GM12864 (cell line): ENCODE measurements around the gene STK16.

Experiments used
- DNase-seq: peaks from one replicate; pipeline ENCODE4 v3.0.0-alpha.2; 2011; ENCODE audit warnings: low read depth
- H3K4me3 ChIP-seq: 2 replicates; pipeline ENCODE4 v1.5.1; 2011; ENCODE audit warnings: mild to moderate bottlenecking, low read depth, low read length, control low read depth
- CTCF ChIP-seq: IDR thresholded peaks from 2 replicates; pipeline ENCODE4 v1.5.1; 2011; ENCODE audit warnings: low read depth, mild to moderate bottlenecking, moderate library complexity, low read length, control low read depth, inconsistent platforms; ENCODE audit errors: missing control alignments

STK16 gene

GRCh38 chr2:219266232-219266631, 21.0 kb downstream of the STK16 start:
- H3K4me3 ChIP-seq: no peak overlapping the region
- no peak for TF ChIP-seq CTCF

DNA sequence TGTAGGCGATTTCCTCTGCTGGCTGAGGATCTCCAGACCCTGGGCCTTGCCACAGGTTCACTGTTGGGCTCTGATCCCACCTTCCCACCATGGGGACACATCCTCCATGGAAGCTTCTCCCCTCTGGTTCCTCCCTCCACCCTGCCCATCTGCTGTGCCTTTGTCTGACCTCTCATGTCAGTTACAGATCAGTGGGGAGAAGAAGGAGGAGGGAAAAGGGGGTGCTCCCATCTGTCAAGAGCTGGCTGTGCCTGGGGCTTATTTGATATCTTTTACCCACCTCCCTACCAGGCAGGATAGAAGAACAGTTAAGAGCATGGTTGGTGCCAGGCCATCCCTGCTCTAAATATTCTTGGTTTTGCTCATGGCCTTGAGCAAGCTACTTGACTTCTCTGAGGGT, 21.6 kb downstream of the STK16 start:
- H3K4me3 ChIP-seq: no peak overlapping the region
- DNase-seq: no peak
- no peak for TF ChIP-seq CTCF

More at GRCh38 chr2:219266232-219266631, 21.0 kb downstream of the STK16 start:
- no peak for DNase-seq

DNA sequence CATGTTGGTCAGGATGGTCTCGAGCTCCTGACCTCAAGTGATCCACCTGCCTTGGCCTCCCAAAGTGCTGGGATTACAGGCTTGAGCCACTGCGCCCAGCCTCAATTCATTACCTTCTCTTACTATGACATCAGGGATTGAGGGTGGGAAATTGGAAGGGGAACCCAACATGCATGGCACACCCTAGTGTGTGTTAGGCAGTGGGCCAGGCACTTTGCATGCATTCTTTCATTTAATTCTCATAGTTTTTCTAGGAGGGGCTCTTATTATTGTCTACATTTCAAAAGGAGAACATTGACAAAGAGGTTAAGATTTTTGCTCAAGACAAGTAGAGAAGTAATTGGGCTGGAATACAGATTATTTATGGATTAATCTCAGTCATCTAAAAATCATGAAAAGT, 23.0 kb downstream of the STK16 start:
- no peak for TF ChIP-seq CTCF
- H3K4me3 ChIP-seq: no peak overlapping the region
- no peak for DNase-seq

- DNase-seq: no peak
- no peak overlapping the region for H3K4me3 ChIP-seq
- no peak for TF ChIP-seq CTCF
These were observed 24.2 kb downstream of the STK16 start for GRCh38 chr2:219269362-219270054.

- no peak for TF ChIP-seq CTCF
These were observed 24.7 kb downstream of the STK16 start for GRCh38 chr2:219270055-219270372.

GRCh38 chr2:219271021-219271420, 25.7 kb downstream of the STK16 start:
- no peak for DNase-seq
- H3K4me3 ChIP-seq: no peak overlapping the region
- TF ChIP-seq CTCF: no peak

More at GRCh38 chr2:219270055-219270372, 24.7 kb downstream of the STK16 start:
- no peak overlapping the region for H3K4me3 ChIP-seq
- DNase-seq: no peak

- no peak for DNase-seq
- H3K4me3 ChIP-seq: no peak overlapping the region
- TF ChIP-seq CTCF: no peak
These were observed 27.1 kb downstream of the STK16 start for GRCh38 chr2:219272356-219272755.
